ENCODE data around the gene PIP5K1B. TPM values are rescaled to one million over a fixed set of nuclear protein-coding genes. Genes with fewer than 3 reads are reported as not detected.

The PIP5K1B gene
- total RNA-seq, 1 donor from 2014 or later, result 85.3 TPM

DNA sequence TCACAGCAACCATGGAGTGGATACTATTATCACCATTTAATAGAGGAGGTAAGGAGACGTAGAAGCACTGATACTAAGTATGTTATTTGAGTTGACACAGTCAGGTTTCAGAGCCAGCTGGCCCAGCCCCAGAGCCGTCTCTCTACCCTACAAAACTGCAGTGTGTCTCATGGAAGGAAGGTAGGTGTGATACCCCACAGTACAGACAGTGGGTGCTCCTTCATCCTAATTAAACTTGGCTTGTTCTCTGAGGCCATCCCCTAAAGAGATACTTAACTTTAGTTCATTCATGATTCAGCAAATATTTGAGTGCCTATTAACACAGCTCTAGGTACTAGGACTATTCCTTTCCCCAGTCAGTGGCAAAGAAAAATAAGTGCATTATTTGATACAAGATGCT lies 22.6 kb downstream of the PIP5K1B start:
- intact Hi-C loops (cut with micrococcal nuclease), result no loop called here
- ATAC-seq (peak; percentile 81), DNase-seq (peak; percentile 56)

DNA sequence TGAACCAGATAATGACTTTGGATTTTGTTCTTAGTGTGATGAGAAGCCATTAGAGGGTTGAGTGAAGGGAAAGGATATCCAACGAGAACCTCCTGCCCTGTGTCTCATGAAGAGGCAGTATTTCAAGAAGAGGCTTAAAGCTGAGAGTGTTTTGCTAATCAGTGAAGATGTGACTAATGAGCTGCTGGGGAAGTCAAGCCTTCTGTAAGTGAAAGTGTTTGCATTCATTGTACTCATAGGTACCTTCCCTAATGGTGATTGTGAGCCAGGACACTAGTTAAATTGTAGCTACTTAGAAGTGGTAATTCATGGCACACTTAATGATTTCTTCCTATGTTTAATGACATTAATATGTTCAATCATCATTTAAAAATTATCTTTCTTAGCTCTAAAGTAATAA lies 23.7 kb downstream of the PIP5K1B start:
- intact Hi-C loops (cut with micrococcal nuclease), result no loop called here
- DNase-seq, result no peak
- no peak for ATAC-seq

DNA sequence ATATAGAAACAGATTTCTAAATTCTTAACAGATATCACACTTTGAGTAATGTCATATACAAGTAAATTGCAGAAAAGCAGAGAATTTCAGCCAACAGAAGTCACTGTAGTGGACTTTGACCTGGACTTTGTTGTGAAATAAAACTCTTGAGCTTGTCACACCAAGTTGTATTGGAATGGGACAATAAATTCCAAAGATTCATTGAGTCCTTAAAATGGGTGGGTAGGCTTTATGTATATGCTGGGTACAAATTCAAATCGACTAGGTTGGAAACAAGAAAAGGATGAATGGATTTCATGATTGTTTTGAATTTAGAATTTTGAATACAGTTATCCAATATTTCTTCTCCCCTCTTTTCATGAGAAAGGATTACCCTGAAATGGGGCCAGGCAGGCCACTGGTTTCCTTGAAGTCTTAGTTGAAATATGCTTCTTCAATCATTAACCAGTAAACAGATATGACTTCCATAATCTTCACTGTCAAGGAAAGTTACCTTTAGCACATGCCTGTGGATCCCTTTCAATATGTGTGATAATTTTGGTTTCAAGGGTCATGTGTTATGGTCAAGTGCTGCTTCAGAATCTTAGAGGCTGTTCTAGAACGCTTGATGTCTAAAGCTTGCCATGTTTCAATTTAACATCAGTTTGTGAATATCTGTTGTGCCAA lies 25.7 kb downstream of the PIP5K1B start:
- DNase-seq (no peak), ATAC-seq (no peak)
- intact Hi-C loops (cut with micrococcal nuclease), result no loop called here

DNA sequence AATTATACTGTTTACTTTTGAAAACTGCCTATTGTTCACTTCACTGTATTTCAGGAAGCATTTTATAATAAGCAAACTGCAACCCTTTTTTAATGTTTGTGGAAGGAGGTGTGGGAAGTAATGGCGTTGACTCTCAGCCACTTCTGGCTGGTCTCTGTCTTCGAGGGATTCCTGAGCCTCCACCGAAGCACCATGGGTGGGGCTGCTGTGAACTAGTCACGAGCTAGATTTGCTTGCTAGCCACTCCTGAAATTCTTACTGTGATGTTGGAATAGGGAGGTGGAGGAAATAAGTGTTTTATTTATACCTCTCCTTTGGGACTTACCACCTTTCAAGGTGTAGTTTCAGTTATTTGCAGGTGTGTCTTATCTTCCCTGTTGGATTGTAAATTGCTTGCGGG lies 26.8 kb downstream of the PIP5K1B start:
- intact Hi-C loops (cut with micrococcal nuclease), result no loop called here
- ATAC-seq (no peak), DNase-seq (no peak)

DNA sequence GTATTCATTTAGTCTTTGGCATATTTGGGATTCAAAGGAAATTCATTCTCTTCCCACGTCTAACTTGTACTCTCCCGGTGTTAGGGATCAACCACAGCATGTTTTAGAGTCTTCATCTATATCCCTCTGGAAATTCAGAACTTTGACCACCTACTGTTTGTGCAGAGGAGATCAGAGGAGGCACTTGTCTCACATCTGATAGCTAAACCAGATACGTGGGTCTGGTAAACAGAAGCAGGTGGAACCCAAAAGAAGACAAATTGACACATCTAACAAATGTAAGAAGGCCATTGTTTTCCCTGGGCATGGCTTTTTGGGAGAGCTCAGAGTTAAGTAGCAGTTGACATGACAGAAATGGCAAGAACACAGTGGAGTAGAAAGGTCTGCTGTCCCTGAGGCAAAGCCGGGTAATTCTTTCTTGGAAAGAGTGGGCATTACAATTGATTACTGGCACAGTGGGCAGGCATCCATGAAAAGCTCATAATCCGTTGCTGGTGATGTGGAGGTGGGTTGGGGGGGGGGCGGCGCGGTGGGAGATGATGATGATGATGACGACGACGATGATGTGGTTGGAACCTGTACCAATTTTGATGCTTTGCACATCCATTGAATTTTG lies 27.5 kb downstream of the PIP5K1B start:
- no peak for ATAC-seq
- no peak for DNase-seq
- intact Hi-C loops (cut with micrococcal nuclease), result no loop called here

DNA sequence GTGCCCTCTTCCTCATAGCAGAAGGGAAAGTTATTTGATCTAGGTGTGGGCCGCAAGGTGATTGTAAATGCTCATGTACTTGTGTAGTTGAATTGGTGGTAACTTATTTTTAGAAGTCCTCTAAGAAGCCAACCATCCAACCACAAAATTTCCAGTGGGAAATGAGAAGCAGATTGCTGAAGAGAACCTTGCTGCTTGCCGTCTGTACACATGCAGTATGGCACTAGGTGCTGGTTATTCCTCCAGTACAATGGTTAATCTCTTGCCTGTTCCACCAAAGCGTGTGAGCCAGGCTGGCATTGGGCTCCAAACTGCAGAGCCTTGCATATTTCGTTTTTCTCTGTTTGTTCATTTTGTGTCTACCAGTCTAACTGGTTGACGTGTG lies 28.0 kb downstream of the PIP5K1B start:
- ATAC-seq (peak; percentile 23), DNase-seq (no peak)
- intact Hi-C loops (cut with micrococcal nuclease), result no loop called here

DNA sequence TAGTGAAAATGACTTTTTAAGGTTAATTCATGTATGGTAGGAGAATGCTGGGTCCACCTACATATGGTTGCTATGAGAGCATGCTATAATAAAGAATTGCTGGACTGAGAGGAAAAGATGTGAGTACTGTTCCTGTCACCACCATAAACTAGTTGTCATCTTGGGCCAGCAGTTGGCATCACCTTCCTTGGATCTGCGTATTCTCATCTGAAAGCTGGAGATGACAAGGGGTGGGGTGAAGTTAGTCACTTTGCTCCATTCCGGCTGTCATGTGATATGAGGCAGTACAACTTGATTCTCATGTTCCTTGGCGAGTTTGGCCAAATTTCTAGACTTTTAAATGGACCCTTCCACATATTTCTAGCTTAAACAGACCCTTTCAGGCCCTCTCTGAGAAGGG lies 33.3 kb downstream of the PIP5K1B start:
- ATAC-seq (peak; percentile 89), DNase-seq (peak; percentile 42)
- intact Hi-C loops (cut with micrococcal nuclease), result no loop called here

DNA sequence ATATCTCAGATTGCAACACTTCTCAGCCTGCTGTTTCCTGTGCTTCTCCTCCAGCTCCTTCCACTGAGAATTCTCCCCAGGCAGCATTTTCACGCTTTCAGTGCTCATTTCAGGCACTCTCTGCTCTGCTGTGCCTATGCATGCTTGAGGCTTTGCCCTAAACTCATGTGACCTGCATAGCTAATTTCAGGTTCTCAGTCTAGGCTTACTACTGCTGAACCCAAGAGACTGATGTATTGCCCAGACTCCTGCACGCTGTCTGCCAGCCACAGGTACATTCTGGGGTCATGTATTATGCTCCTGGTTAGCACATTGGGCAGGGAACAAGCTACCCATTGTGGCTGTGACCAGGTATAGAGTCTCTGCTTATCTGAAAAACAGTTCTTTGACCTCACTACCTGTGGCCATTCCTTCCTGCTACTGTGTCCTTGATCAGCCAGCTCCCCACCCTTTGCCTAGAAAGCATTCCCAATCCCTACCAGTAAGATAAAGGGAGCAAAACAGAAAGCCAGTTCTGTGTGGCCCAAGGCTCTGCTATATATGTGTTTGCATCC lies 34.7 kb downstream of the PIP5K1B start:
- intact Hi-C loops (cut with micrococcal nuclease), result no loop called here
- ATAC-seq (peak; percentile 65), DNase-seq (no peak)

DNA sequence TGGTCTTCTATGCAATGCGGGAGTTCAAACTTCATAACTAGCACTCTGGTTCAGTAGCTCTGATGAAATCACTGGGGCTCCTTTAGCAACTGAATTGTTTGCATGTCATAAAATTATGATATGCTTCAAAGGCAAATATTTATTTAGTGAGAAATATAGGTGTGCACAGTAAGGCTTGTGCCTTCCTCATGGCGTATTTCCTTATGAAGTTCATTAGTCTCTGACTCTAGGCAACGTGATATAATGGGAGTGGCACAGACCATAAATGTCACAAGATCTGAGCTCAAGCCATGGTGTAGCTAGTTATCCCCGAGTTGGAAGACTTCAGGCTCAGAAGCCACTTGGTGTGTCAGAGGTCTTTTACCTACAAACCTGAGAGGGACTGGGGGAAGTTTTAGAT lies 35.5 kb downstream of the PIP5K1B start:
- intact Hi-C loops (cut with micrococcal nuclease), result no loop called here
- peak; percentile 28 for ATAC-seq
- no peak for DNase-seq

DNA sequence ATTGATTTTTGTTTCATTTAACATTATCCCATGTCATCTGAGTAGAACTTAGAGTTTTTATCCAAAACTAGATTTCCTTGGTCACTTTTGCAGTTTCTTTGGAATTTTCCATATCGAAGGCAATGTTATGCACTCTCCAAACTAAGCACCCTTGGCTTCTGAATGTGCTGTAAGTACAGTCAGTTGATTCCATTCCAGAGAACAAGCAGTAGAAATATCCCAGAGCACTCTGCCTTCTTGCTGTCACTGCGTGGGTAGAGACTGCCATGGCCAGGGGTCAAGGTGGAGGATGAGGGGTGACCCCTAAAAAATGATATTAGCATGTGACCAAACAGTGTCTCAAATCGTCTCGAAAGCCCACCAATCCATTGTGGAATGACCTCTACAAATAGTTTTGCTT lies 36.2 kb downstream of the PIP5K1B start:
- intact Hi-C loops (cut with micrococcal nuclease), result no loop called here

DNA sequence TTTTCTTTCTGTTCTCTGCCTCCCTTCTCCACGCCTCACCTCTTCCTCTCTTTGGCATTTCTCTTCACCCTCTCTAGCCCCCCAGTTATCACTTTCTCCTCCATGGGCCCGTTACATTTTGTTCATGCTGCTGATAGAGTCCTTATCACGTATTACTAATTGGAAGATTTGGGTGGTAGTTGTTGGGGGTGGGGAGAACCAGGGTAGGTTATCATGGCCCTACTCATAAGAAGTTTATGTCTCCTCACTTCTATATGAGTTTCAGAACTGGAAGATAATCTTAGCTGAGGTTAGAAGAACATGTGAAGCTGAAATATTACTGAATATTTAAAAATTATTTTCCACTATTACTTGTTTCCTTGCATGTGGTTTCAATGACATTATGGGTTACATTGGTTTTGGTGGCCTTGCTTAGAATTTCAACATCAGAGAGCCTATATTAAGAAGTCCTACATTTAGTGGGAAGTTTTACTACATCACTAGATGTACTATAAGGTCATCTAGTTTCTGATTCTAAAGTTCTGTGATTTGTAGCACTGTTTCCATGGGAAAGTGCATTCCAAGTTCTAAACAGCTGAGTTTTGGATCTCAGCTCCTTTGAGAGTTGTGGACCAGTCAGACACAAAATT lies 36.8 kb downstream of the PIP5K1B start:
- intact Hi-C loops (cut with micrococcal nuclease), result no loop called here
- no peak for DNase-seq
- no peak for ATAC-seq

More for the DNA sequence above, 36.2 kb downstream of the PIP5K1B start:
- no peak for DNase-seq
- peak; percentile 53 for ATAC-seq

DNA sequence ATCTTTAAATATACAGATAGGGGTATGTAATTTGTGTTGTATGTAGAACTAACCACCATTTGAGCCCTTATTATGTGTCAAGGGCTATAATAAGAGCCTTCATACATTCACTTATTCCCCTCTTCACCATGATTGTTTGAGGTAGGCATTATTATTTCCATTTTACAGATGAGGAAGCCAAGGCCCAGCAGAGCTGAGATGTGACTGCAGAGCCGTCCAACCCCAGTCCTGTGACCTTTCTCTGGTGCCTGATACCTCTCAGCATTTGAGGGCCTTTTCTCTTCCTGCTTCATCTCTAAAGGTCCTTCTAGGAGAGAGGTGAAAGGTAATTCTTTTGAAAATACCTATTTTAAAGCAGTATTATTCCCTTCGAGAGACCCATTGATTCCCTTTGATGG lies 37.3 kb downstream of the PIP5K1B start:
- no peak for DNase-seq
- intact Hi-C loops (cut with micrococcal nuclease), result no loop called here
- no peak for ATAC-seq

DNA sequence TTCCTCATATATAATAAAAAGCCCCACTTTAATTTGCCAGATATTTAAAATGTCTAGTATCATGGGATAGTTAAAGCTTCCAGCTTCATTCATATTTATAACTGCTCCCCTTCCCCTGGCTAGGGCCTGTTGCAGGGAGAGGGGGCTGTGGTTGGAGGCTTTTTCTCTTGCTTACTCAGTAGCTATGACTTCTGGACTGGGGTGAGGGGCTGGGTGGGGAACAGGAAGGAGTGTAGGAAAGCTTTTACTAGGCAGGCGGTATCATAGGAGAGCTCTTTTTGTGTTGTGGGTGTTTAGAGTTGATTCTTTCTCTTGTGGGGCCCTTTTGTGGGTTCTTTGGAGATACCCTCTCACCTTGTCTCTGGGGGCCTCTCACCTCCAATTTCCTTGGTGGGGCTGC lies 39.4 kb downstream of the PIP5K1B start:
- intact Hi-C loops (cut with micrococcal nuclease), result no loop called here
- DNase-seq, result no peak
- no peak for ATAC-seq

DNA sequence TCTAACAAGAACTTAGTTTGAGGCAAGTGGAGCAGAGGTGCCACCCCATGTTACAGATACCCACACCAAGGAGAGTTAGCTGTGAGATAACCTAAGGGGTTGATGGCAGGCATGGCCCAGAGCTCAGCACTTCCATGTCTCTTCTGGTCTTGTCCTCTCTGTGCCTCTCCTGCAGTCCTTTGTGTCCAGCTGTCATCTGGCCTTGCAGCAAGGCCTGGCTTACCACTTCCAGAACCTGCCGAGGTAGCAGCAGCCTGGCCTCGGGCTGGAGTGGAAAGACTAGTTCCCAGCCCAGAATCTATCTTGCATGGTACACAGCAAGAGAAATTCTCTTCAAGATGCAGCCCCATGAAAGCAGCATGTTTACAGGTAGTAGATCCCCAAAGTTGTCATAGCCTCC lies 41.5 kb downstream of the PIP5K1B start:
- intact Hi-C loops (cut with micrococcal nuclease), result no loop called here
- ATAC-seq (no peak), DNase-seq (no peak)

DNA sequence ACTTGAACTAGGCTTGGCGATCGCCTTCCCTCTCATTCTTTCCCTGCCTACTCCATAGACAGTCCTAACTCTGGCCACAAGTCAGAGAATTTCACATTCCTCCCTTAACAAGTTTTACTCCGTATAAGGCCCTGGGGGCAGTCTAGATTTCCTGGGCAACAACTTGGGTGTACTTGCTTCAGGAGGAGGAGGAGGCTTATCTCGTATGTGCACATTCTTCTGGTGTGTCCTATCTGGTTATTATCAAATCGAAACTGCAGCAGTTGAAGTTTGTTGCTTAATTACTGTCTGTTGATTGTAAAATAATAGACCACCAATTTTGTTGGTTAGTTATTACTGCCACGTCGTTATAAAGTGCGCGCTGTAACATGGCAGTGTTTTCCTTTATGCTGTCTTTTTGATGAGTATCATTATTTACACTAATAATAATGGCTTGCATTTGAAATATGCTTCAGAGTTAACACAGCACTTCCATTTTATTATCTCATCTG lies 42.0 kb downstream of the PIP5K1B start:
- no peak for DNase-seq
- intact Hi-C loops (cut with micrococcal nuclease), result no loop called here
- peak; percentile 17 for ATAC-seq

DNA sequence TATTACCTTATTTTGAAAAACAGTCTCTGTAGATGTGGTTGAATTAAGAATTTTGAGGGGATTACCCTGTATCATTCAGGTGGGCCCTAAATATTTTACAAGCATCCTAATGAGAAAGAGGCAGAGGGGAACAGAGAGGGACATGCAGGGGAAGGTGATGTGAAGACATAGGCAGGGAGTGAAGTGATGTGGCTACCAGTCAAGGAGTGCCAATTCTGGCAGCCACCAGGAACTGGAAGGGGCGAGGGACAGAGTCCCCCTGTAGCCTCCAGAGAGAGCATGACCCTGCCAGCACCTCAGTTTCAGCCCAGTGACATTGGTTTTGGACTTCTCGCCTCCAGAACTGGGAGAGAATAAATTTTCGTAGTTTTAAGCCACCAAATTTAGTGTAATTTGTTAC lies 44.1 kb downstream of the PIP5K1B start:
- intact Hi-C loops (cut with micrococcal nuclease), result no loop called here
- no peak for DNase-seq
- peak; percentile 18 for ATAC-seq

DNA sequence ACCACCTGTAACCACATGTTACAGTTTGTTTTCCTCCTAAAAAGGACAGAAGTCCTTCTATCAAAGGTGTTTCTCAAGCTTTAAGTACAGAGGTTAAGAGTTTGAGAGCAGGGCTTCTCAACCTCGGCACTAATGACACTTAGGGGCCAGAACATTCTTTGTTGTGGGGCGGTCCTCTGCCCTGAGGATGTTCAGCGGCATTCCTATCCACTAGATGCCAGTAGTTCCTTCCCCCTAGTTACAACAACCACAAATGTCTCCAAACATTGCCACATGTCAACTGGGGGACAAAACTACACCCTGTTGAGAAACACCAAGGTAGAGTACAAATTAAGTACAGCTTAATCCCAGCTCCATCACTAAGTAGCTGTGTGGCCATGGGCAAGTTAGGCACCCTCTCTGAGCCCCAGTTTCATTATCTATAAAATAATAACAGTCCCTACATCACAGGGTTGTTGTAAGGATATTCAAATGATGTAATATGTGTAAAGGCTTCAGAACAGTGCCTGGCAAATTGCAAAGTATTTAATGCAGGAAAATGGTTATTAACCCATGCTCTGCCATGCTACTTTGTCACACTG lies 44.6 kb downstream of the PIP5K1B start:
- peak; percentile 36 for ATAC-seq
- intact Hi-C loops (cut with micrococcal nuclease), result no loop called here

DNA sequence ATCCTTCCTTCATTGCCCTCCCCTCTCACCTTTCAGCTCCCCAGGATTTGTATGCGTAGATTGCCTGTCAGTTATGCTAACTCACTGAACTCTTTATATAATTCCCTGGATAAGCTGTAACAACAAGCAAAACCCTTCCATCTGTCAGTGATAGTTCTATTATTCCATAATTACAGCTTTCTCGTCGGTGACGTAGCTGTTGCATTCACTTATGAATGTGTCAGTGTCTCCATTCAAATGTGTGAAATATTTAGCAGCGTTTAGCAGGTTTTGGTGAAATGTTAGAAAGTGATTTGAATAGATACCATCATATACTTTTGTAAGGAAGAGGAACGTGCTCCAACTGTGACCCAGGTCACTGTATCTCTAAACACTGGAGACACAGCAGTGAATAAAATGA lies 45.2 kb downstream of the PIP5K1B start:
- ATAC-seq (no peak), DNase-seq (no peak)
- intact Hi-C loops (cut with micrococcal nuclease), result no loop called here

More for the DNA sequence above, 44.6 kb downstream of the PIP5K1B start:
- DNase-seq, result no peak

DNA sequence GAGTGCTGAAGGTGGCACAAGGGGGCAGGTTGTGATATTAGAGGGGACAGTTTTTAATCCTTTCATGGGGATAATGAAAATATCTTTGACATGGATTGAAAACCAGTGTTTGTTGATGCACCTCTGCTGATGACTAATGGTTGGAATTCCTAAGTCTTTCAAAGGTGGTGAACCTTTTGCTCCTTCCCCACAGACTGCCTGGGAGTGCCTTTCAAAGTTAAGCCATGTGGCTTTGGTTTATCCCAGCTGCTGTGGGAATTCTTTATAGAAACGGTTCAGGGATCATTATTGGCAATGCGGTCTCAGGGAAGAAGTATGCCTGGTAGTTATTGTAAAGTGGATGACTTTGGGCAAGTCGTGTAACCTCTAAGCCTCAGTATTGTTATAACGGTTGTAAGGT lies 45.7 kb downstream of the PIP5K1B start:
- ATAC-seq, result no peak
- no peak for DNase-seq
- intact Hi-C loops (cut with micrococcal nuclease), result no loop called here

DNA sequence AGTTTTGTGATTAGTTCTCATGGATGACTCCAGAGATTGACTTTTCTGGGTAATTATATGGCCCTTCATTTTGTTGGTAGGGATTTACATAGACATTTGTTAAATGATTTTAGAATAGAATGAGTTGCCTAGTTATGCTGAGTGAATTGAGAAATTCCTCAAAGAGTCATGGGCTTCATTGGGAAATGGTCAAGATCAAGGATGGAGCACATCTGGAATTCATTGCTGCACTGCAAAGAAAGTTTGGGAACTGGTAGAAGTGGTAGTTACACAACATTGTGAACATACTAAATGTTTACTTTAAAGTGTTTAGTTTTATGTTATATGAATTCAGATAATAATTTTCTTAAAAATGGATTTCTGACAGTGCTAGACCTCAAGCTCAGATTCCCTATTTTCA lies 46.5 kb downstream of the PIP5K1B start:
- no peak for DNase-seq
- intact Hi-C loops (cut with micrococcal nuclease), result no loop called here
- no peak for ATAC-seq

All from left ventricle myocardium superior (tissue), 1 donor.